ENCODE measurements around the gene SUPT6H.

GRCh38 chr17:28748852-28749515 lies 87.0 kb downstream of the SUPT6H start:
- TF ChIP-seq, protein P1, sequence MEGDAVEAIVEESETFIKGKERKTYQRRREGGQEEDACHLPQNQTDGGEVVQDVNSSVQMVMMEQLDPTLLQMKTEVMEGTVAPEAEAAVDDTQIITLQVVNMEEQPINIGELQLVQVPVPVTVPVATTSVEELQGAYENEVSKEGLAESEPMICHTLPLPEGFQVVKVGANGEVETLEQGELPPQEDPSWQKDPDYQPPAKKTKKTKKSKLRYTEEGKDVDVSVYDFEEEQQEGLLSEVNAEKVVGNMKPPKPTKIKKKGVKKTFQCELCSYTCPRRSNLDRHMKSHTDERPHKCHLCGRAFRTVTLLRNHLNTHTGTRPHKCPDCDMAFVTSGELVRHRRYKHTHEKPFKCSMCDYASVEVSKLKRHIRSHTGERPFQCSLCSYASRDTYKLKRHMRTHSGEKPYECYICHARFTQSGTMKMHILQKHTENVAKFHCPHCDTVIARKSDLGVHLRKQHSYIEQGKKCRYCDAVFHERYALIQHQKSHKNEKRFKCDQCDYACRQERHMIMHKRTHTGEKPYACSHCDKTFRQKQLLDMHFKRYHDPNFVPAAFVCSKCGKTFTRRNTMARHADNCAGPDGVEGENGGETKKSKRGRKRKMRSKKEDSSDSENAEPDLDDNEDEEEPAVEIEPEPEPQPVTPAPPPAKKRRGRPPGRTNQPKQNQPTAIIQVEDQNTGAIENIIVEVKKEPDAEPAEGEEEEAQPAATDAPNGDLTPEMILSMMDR (IDR thresholded peaks at IDR 0.05), result no peak
- TF ChIP-seq POLR2AphosphoS5 (IDR thresholded peaks at IDR 0.05), result no peak

Measured in transverse colon (tissue), 4 donors.